ENCODE measurements around the gene CILP2. TPM values are rescaled to one million over a fixed set of nuclear protein-coding genes. Genes with fewer than 3 reads are reported as not detected.
A peak's percentile ranks its signal among the peaks of the same experiment; 100 is the strongest.

Gene CILP2
- total RNA-seq, 1 donor from 2014 or later, result 0.24 TPM

DNA sequence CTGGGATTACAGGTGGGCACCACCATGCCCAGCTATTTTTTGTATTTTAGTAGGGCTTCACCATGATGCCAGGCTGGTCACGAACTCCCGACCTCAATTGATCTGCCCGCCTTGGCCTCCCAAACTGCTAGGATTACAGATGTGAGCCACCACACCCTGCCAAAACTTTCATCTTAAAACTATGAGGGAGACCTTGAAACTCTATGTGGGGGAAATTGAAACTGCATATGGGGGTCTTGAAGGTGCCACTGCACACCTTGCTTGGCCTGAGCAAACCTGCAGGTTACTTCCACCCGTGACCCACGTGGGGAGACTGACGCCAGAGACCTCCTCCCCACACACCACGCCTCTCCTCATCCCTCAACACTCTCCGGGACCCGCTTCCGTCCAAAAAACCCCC lies 15.6 kb downstream of the CILP2 start:
- DNase-seq (ENCODE audit: low spot score), result no peak
- intact Hi-C loops (cut with DNase I), result loop anchor here (2.0 kb wide), 1 partner anchor 21 kb away; no protein-coding TSS in a partner anchor

DNA sequence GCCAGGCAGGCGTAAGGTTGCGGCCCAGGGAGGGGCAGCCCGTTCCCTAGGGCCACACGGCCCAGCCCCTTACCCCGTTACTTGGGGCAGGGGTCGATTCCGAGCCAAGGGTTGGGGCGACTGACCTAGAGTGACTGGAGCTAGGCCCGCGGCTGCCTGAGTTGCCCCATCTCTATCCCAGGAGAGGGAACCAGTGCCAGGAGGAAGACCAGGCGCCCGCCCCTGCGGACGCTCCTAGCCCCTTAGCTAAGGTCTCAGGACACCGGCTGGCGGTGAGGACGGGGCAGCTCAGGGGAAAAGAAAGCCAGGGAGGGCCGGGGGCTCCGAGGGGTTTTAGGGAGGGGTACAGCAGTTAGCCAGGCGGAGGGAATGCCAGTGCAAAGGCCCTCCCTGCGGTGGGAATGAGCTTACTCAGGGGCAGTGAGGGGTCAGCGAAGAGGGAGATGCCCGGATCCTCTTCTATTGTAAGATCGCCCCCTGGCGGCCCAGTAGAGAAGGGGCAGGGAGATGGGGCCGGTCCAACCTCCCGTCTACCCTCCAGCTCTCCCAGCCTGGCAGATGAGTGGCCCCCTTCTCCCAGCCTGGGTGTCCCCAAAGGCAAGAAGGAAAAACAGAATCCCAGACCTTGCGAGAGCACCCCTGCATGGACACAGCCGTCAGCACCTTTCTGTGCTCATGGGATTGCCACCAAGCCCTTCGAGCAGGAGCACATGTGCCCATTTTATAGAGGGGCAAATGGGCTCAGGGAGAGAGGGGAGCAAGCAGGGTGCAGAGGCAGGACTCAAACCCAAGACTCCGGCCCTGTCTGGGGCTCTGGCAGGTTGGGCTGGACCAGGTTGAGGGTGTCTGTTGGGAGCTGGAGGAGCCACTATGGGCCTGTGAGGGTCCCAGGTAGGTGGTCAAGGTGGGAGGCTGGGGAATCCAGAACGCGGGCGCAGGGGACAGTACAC lies 16.3 kb downstream of the CILP2 start:
- intact Hi-C loops (cut with DNase I), result loop anchor here (2.0 kb wide), 1 partner anchor 22 kb away; no protein-coding TSS in a partner anchor
- DNase-seq (ENCODE audit: low spot score), result peak; percentile 85

DNA sequence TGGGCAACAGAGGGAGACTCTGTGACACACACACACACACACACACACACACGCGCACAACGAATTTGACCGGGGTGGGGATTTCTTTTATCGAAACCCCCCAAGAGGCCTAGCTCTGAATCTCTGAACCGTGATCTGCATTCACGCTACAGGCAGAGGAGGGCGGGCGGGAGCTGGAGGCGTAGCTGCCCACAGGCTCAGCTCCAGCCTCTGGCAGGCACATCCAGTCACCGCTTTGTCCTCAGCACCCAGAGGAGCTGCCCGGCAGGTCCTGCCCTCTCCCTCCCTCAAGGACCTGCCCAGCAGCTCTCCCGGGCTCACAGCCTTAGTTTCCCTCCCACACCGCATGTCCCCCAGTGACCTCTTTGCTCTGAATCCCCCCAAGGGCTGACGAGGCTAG lies 20.0 kb downstream of the CILP2 start:
- no peak for DNase-seq (ENCODE audit: low spot score)
- intact Hi-C loops (cut with DNase I), result no loop called here

DNA sequence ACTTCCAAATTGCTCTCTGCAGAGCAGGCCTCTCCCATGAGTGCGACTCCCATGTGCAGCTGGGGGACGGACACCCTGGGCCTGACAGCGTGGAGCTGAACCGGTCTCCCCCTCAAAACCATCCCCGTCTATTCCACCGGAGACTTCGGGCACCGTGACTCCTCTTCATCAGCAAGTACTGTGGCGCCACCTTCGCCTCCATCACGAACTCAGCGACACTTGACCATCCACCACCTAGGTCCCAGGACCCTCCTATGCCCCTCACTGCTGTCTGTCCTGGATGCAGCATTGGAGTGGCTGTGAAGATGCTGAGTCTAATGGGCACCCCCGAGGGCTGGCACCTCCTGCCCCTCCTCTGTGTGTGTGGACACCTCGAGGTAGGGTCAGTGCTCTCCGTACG lies 20.6 kb downstream of the CILP2 start:
- DNase-seq (ENCODE audit: low spot score), result no peak
- intact Hi-C loops (cut with DNase I), result no loop called here

DNA sequence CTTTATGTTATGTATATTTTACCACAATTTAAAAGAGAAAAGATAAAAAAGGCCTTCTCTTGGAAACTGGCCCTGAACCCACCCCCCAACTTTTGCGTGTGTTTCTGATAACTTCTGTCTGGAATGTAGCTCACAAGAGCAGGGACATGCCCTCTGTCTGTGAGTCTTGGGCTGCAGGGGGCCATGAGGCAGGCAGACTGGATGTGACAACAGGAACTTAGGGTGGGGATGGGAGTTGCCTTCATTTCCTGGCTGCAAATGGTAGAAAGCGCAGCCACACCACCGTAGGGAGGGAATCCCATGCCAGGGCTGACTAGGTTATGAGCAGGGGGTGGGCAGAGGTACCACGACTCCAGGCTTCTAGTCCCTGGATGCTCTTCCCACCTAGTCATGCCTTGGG lies 21.9 kb downstream of the CILP2 start:
- intact Hi-C loops (cut with DNase I), result no loop called here
- no peak for DNase-seq (ENCODE audit: low spot score)

DNA sequence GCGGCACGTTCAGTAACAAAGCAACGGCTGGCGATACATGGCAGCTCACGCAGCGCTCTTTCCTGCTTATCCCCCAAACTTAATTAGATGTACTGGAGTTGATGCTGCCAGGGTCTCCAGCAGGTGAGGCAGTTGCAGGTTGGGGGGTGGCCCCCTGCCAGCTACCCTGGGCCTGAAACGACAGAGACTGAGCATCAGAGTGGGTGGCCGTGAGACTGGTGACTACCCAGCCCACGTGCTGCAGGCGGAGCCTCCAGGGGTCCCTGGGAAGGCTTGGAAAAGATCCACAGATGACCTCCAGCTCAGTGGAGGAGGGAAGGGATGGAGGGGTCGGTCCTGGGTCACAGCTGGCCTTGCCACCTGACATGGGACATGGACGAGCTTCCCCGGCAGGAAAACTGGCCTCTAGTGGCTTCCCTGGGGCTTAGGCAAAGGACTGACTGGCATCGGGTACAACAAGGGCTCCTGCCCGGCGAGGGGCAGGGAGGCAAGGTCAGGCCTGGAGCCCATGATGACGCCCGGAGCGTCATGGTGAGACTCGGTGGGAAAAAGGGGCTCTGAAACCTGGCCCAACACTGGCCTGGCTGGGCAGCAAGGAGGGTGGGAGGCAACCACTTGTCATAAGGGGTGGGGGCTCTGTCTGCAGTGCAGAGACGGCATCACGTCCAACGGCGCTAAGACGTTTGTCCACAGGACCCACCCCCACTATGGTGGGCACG lies 24.0 kb downstream of the CILP2 start:
- intact Hi-C loops (cut with DNase I), result no loop called here
- DNase-seq (ENCODE audit: low spot score), result no peak

DNA sequence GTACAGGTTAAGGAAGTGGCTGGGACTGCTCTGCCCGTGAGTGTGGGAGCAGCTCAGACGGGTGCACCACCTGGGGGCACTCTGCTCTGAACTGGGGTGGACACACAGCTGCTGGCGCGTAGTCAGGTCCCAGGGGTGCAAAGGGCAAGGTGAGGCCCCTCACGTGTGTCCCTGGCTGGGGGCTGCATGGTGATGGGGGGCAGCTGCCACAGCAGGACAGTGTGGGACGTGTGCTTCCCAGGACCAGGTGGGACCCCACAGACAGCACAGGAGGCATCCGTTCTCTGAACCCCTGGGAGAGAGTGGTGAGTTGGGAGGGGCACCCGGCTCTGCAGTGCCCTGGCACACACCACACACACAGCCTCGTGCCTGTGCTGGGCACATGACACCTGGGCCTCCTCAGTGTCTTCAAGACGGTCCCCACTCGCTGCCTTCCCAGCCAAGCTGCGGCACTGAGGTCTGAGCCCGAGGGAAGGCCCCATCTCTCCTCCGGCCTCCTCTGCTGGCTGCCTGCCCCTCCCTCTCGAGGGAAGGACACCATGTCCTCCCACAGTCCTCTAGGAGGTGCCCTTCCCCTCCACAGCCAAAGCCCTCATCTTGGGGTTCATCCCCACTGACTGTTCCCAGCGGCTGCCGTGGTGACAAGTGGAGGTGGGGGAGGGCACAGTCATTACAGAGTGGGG lies 24.7 kb downstream of the CILP2 start:
- no peak for DNase-seq (ENCODE audit: low spot score)
- intact Hi-C loops (cut with DNase I), result no loop called here

DNA sequence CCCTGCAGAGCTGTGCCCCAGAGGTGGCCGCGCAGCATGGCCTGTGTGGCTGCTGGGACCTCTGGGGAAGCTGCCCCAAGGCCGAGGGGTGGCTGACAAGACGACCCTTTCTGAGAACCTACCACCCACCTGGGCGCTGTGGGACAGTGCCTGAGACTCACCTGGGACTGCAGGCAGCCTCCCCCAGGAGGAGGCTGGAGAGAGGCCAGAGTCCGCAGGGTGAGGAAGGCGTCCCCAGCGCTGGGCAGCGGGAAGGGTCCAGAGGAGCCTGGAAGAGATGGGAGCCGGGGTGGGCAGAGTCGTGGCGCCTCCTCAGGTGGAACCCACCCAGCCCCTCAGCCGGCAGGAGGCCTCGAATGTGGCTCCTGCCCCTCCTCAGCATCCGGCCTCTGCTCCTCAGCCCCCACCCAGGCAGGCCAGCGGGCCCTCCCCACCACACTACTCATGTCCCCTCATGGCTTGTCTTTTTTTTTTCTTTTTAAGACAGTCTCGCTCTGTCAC lies 25.3 kb downstream of the CILP2 start:
- intact Hi-C loops (cut with DNase I), result no loop called here
- DNase-seq (ENCODE audit: low spot score), result no peak

DNA sequence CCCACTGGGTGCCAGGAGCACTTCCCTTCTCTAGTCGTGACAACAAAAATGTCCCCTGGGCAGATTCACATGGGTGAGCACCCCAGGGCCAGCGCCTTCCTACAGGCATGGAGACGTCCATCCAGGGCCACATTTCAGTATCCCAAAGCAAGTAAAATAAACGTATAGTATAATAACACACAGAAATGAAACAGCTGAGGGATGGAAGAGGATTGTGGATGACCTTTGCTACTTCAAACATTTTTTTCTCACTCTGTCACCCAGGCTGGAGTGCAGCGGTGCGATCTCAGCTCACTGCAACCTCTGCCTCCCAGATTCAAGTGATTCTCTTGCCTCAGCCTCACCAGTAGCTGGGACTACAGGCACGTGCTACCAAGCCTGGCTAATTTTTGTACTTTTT lies 28.2 kb downstream of the CILP2 start:
- intact Hi-C loops (cut with DNase I), result no loop called here
- DNase-seq (ENCODE audit: low spot score), result no peak

DNA sequence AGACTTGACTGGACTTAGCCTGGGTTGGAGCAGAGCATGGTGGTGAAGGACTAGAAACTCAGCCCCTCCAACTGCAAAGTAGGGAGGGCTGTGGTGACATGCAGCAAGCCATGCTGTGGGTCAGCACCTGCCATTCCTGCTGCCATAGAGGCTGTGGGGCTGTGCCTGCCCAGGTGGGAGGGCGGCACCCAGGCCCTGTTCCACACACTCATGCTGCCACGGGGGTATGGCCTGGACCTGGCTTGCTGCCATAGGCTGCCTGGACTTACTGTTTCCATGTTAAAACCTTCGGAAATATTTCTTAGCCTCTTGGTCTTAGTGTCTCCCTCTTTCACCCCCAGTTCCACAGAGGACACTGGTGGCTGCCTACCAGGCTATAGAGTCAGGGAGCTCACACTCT lies 29.3 kb downstream of the CILP2 start:
- intact Hi-C loops (cut with DNase I), result no loop called here
- no peak for DNase-seq (ENCODE audit: low spot score)

DNA sequence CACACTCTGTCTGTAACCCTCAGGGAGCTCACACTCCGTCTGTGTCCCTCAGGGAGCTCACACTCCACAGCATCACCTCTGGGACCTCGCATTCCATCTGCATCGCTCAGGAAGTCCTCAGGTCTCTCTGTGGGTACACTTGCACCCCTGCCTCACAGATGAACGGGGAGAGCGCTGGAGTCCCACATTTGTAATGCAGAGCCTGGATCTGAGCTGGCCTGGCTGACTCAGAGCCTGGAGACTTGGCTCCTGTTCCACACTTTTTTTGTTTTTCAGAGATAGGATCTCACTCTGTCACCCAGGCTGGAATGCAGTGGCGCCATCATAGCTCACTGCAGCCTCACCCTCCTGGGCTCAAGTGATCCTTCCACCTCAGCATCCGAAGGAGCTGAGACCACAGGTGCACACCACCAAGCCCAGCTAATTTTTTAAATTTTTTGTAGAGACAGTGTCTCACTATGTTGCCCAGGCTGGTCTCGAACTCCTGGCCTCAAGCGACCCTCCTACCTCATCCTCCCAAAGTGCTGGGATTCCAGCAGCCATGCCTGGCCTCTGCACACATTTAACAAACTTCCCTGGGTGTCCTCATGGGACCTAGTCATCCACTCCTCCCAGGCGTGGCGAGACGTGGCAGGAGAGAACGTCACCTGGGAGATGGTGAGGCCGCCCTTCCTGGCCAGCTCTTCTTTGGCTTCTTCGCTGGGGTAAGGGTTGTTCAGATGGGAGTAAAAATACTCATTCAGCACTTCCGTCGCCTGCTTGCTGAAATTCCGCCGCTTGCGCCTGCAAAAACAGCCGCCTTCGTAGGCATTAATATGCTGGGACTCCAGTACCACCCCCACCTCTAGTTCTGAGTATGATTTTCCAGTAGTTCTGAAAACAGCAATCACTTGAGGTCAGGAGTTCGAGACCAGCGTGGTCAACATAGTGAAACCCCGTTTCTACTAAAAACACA lies 31.0 kb downstream of the CILP2 start:
- no peak for DNase-seq (ENCODE audit: low spot score)
- intact Hi-C loops (cut with DNase I), result no loop called here

DNA sequence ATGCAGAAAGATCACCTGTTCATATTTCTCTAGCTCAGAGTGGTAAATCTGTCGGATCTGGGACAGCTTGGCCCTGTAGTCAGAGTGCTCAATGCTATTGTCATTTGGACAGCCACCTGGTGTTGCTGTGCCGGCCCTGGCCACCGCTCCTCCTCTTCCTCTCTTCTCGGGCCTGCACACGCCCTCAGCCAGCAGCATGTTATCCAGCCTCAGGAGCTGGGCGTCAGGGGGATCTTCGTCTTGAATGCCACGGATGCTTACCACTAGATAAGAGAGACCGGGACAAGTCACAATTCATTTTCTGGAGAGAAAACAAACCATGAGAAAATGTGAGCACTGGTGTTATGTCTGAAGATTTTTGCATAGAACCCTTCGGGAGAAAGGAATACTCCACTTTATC lies 32.5 kb downstream of the CILP2 start:
- intact Hi-C loops (cut with DNase I), result no loop called here
- DNase-seq (ENCODE audit: low spot score), result no peak

DNA sequence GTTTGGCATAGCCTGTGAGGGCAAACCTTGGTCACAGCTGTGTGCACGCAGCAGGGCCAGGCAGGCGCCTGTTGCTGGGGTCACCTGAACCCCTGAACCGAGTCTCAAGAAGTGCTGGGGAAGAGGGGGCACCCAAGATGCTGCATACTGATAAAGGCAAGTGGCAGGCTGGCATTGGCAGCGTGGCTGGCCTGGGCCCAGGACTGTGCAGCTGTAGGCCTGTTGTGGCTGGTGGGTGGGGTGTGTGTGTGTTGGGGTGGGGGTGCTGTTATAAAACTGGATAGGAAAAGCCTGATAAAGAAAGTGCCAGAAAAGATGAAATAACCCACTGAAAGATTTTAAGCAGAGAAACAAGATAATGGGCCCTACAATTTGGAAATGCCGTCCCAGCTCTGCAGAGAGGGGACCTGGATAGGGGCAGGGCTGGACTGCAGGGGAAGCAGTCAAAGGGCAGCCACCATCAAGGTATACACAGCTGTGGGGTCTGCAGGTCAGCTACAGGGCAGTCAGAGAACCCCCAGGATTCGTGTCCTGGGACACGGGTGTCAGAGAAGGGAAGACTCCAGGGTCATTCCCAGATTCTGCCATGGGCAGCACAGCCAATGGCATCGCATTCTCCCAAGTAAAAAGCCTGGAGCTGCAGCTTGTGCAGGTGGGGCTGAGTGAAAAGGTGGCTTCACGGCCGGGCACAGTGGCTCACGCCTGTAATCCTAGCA lies 33.2 kb downstream of the CILP2 start:
- intact Hi-C loops (cut with DNase I), result no loop called here
- DNase-seq (ENCODE audit: low spot score), result no peak

DNA sequence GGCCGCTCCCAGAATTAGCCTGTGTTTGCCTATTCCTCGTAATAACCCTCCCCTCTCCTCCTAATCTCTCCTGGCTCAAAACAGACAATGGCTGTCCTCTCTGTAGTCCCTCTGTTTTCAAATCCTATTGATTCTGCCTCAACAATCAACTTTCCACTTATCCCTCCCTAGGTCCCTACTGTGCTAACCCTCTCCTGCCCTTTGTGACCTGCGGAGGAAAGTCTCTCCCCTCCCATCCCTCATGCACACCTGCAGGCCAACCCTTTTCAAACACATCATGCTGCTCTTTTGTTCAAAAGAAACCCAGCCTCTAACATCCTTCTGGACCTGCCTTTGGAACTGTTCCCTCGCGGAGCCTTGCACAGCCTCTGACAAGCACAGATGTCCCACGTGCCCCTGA lies 37.3 kb downstream of the CILP2 start:
- intact Hi-C loops (cut with DNase I), result no loop called here
- DNase-seq (ENCODE audit: low spot score), result no peak

DNA sequence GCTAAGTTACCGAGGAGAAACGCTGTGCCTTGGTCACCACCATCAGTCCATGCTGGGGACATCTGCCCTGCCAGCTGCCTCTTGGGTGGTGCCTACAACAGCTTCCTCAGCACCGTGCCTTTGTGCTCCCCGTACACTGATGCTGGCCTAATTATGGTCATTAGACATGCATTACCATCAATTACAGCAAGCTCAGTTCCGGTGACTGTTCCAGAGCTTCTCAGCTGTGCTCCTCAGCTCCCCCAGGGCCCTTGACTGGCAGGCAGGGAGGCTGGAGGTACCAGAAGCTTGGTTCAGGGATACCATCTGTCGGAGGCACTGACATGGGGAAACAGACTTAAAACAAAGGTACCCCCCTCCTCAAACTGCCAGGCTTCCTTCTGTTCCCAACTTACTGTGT lies 40.2 kb downstream of the CILP2 start:
- DNase-seq (ENCODE audit: low spot score), result no peak
- intact Hi-C loops (cut with DNase I), result no loop called here

DNA sequence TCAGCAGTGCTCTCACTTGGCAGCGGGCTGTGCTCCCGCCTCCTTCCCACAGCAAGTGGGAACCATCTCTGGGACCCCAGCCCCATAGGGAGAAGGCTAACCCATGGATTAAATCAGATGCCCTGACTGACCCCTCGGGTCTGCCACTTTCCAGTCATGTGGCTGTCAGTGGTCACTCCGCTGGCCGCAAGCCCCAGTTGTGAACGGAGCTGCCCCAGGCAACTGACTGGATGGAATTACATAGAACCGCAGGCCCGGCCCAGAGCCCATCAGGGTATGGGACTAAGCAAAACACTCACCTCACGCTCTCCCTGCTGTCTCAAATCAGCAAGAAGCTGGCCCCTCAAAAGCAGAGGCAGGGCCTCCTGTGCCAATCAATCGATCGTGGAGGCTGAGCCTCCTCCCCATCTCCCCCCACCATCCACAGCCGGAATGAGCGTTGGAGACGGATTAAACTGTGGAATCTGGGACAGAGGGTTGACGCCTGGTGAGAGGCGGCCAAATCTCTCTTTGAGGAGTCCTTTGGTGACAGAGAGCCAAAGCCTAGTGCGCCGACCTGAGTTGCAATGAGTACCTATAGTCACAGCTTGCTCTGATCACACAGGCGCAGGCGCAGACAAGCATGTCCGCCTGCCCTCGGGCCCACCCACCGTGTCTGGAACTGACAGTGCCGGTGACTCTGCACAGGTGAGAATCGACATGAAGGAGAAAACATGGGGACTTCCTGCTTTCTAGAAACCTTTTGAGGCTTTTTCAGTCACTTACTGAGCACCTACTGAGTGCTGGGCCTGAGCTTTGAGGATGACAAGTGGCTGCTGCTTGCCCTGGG lies 41.7 kb downstream of the CILP2 start:
- intact Hi-C loops (cut with DNase I), result no loop called here

DNA sequence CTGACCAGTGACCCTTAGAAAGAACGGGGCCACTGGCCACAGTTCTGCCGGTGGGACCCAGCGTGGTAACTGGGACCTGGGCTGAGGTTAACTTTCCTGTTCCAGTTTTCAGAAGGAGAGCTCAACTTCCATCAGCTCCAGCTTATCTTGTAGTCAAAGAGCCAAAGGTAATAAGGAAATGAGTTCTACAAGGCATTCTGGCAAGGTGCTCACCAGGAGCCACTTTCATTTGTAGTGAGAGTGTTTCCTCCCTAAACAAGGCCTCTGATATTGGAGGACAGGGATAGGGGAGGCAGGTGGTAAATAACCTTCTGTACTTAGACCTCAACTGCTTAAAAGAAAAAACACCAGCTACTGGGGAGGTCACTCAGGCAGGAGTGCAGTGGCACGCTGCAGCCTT lies 42.4 kb downstream of the CILP2 start:
- no peak for DNase-seq (ENCODE audit: low spot score)
- intact Hi-C loops (cut with DNase I), result no loop called here

More for the DNA sequence above, 41.7 kb downstream of the CILP2 start:
- DNase-seq (ENCODE audit: low spot score), result no peak

DNA sequence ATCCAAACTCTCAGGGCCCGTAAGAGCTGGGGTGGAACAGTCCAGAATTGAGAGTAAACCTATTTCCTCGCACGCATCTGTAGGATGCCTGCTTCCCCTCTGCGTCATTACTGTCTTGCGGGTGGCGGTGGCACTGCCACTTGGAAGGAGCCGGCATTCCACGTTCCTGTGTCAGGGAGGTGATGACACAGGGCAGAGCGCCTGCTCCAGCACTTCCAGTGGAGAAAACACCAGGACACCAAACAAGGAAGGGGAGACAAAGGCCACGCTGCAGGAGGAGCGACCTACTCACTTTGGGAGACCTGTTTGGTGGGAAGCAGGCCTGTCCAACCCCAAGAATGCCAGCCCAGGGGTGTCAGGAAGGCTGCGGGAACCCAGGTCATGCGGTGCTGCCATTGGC lies 43.3 kb downstream of the CILP2 start:
- DNase-seq (ENCODE audit: low spot score), result no peak
- intact Hi-C loops (cut with DNase I), result no loop called here

Measured in cardiac septum (tissue), 1 donor.